HG02588 (cell line): ENCODE measurements around the gene PORCN.

ENCODE experiments used
- ATAC-seq: cut with Tn5 transposase; IDR thresholded peaks from one replicate; pipeline ENCODE4 v1.9.1; 2021; ENCODE audit warnings: mild to moderate bottlenecking, moderate library complexity; ENCODE audit not compliant: unreplicated experiment

Gene PORCN

GRCh38 chrX:48475774-48476577 is 32.8 kb upstream of the PORCN start, which contains the start of gene FTSJ1:
FTSJ1 (plus strand) TSS chrX:48476199; CDS start chrX:48478048, 1,849 bp downstream.
- ATAC-seq, result peak; percentile 91

- ATAC-seq, result no peak
Observed at GRCh38 chrX:48476919-48477318, 31.9 kb upstream of the PORCN start.

GRCh38 chrX:48477960-48478755 is 30.6 kb upstream of the PORCN start:
- ATAC-seq, result no peak

GRCh38 chrX:48478806-48479205 is 30.0 kb upstream of the PORCN start:
- ATAC-seq, result no peak

- no peak for ATAC-seq
Observed at GRCh38 chrX:48480142-48480541, 28.6 kb upstream of the PORCN start.

- ATAC-seq, result no peak
Observed at GRCh38 chrX:48480583-48480982, 28.2 kb upstream of the PORCN start.

GRCh38 chrX:48482526-48482925 is 26.3 kb upstream of the PORCN start:
- no peak for ATAC-seq

GRCh38 chrX:48487362-48487798 is 21.4 kb upstream of the PORCN start:
- no peak for ATAC-seq

- no peak for ATAC-seq
Observed at GRCh38 chrX:48488034-48488433, 20.8 kb upstream of the PORCN start.

GRCh38 chrX:48489296-48489695 is 19.5 kb upstream of the PORCN start:
- no peak for ATAC-seq

- no peak for ATAC-seq
Observed at GRCh38 chrX:48489892-48490291, 18.9 kb upstream of the PORCN start.

GRCh38 chrX:48490661-48491060 is 18.1 kb upstream of the PORCN start:
- ATAC-seq, result no peak

- no peak for ATAC-seq
Observed at GRCh38 chrX:48491809-48492208, 17.0 kb upstream of the PORCN start.

- ATAC-seq, result no peak
Observed at GRCh38 chrX:48492293-48492910, 16.4 kb upstream of the PORCN start.

- no peak for ATAC-seq
Observed at GRCh38 chrX:48493890-48494364, 14.9 kb upstream of the PORCN start.

- ATAC-seq, result no peak
Observed at GRCh38 chrX:48496660-48497059, 12.1 kb upstream of the PORCN start.

- ATAC-seq, result no peak
Observed at GRCh38 chrX:48497871-48498270, 10.9 kb upstream of the PORCN start.

GRCh38 chrX:48498374-48498809 is 10.4 kb upstream of the PORCN start:
- no peak for ATAC-seq

GRCh38 chrX:48504261-48504660 is 4.5 kb upstream of the PORCN start:
- no peak for ATAC-seq

- no peak for ATAC-seq
Observed at GRCh38 chrX:48505481-48505880, 3.3 kb upstream of the PORCN start.

GRCh38 chrX:48507246-48507645 is 1.5 kb upstream of the PORCN start:
- ATAC-seq, result no peak
